GM23248 (cell line): ENCODE measurements around the gene PSPH.

Source experiments
- EZH2 ChIP-seq: fragments of 200-600 bp; sonication (generic); IDR thresholded peaks from 2 replicates; pipeline ENCODE4 v1.6.1; 2018; ENCODE audit warnings: antibody characterized with exemption, mild to moderate bottlenecking; ENCODE audit not compliant: insufficient read depth, poor library complexity, severe bottlenecking
- EZH2phosphoT487 ChIP-seq: fragments of 200-600 bp; sonication (generic); IDR thresholded peaks from 2 replicates; pipeline ENCODE4 v1.6.1; 2018; ENCODE audit warnings: antibody characterized with exemption, moderate library complexity, mild to moderate bottlenecking, low read depth; ENCODE audit not compliant: insufficient read depth

DNA sequence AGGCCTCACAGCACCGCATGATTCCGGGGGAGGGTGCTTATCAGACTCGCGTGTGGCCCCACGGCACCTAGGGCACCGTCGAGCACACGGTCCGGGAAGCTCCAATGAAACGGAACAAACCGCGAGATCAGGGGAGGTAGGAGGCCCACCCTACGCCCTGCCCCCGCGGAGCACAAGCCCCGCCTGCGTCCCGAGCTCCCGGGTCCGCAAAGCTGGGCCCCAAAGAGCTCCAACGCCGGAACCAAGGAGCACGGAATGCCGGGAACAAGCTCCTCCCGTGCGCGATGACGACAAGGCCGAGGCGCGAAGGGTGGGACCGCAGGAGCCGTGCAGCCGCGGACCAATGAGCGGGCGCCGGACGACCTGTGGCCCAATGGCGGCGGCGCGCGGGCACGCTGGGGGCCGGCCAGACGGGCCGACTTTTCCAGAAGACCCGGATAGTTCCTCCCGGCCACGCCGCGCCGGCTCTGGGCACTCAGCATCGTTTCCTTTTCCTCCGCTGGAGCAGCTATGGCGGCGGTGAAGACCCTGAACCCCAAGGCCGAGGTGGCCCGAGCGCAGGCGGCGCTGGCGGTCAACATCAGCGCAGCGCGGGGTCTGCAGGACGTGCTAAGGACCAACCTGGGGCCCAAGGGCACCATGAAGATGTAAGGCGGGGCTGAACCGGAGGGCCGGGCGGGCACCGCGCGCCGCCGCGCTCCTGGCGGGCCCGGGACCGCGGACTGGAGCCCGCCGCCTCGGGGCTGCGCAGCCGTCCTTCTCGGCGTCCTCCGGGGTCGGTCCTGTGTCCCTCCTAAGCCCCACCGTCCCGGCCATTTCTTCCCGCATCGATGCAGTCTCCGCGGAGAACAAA is at the start of gene PSPH, which contains the start of gene CCT6A:
- TF ChIP-seq EZH2phosphoT487 (no peak), EZH2 (no peak)
